Measurements from ENCODE around the gene TSPAN17. TPM values are rescaled to one million over a fixed set of nuclear protein-coding genes. Genes with fewer than 3 reads are reported as not detected.

The TSPAN17 gene
- polyA plus RNA-seq, 1 of the 3 experiments (the other 2 are of a cell fraction) = 61.7 TPM

- Histone ChIP-seq H4K20me1 (ENCODE audit: insufficient read depth) (peaks cover 8% of the 10 kb centered on the region; the same call in 1 of the 2 replicates), H2AFZ (ENCODE audit: low read depth) (no peak overlapping the region), H3K9ac (no peak overlapping the region), H3K4me3 (ENCODE audit: low read depth in 2 of 2, low read length in 1 of 2) (no peak overlapping the region), H3K4me1 (ENCODE audit: control insufficient read depth in 1 of 2, insufficient read depth in 2 of 2, low read depth in 1 of 2, low read length in 1 of 2) (peaks cover 0 to 23% of the 10 kb centered on the region in 2 experiments; a peak in 1 of 4 replicates), H3K4me2 (no peak overlapping the region), H3K27ac (ENCODE audit: low read depth in 2 of 2, low read length in 1 of 2) (no peak overlapping the region), H3K36me3 (replicated peaks in 1 of 2; ENCODE audit: control insufficient read depth in 1 of 2, insufficient read depth in 2 of 2, low read length in 1 of 2) (peaks cover 4 to 11% of the 10 kb centered on the region in 2 experiments), H3K27me3 (ENCODE audit: insufficient read depth) (no peaks in the 10 kb centered on the region), H3K9me3 (no peaks in the 10 kb centered on the region), H3K9me2 (no peaks in the 10 kb centered on the region), H3F3A (replicated peaks; ENCODE audit: insufficient read depth) (no peaks in the 10 kb centered on the region), H3K79me2 (ENCODE audit: insufficient read depth) (no peaks in the 10 kb centered on the region)
- 45% methylated on average over 4 of the region's 4 CpGs for WGBS (ENCODE audit: low lambda C conversion rate)
- TF ChIP-seq POLR2AphosphoS5 (IDR thresholded peaks at IDR 0.05; ENCODE audit: low read depth, low read length) (no peak), FOXM1 (IDR thresholded peaks at IDR 0.05; ENCODE audit: low read depth) (no peak), RFX5 (IDR thresholded peaks at IDR 0.05; ENCODE audit: low read length) (no peak), RCOR1 (IDR thresholded peaks at IDR 0.05; ENCODE audit: low read length) (no peak), IRF3 (IDR thresholded peaks at IDR 0.05; ENCODE audit: low read depth, low read length) (no peak), ELF1 (IDR thresholded peaks at IDR 0.05) (no peak), FOSL2 (IDR thresholded peaks at IDR 0.05; ENCODE audit: borderline replicate concordance, low read depth) (no peak), REST (IDR thresholded peaks at IDR 0.05; ENCODE audit: low read depth, low read length) (no peak)
- DNase-seq = no peak
- POLR2A ChIA-PET = interaction anchor here (0.6 to 1.4 kb wide), 7 partner anchors 8 to 297 kb away, joined by 3 to 6 read pairs (median 3); partner anchors contain the start of gene TSPAN17
- CTCF ChIA-PET = interaction anchor here (0.5 to 6.7 kb wide), 106 partner anchors 9 to 743 kb away, joined by 3 to 167 read pairs (median 5); partner anchors contain the start of genes EIF4E1B, FGFR4, SNCB and TSPAN17
These were observed 12.7 kb downstream of the TSPAN17 start for GRCh38 chr5:176659860-176660461.

GRCh38 chr5:176660530-176660859, 13.2 kb downstream of the TSPAN17 start:
- Histone ChIP-seq H3K79me2 (ENCODE audit: insufficient read depth) (no peaks in the 10 kb centered on the region), H3K9me3 (no peaks in the 10 kb centered on the region), H3K4me2 (no peak overlapping the region), H3F3A (replicated peaks; ENCODE audit: insufficient read depth) (no peaks in the 10 kb centered on the region), H3K4me3 (ENCODE audit: low read depth in 2 of 2, low read length in 1 of 2) (no peak overlapping the region; a peak in 1 of 4 replicates), H3K9me2 (no peaks in the 10 kb centered on the region), H3K27me3 (ENCODE audit: insufficient read depth) (no peaks in the 10 kb centered on the region), H3K36me3 (replicated peaks in 1 of 2; ENCODE audit: control insufficient read depth in 1 of 2, insufficient read depth in 2 of 2, low read length in 1 of 2) (peaks cover 4 to 11% of the 10 kb centered on the region in 2 experiments), H3K9ac (no peak overlapping the region), H4K20me1 (ENCODE audit: insufficient read depth) (peaks cover 8% of the 10 kb centered on the region; the same call in 1 of the 2 replicates), H3K27ac (ENCODE audit: low read depth in 2 of 2, low read length in 1 of 2) (no peak overlapping the region), H2AFZ (ENCODE audit: low read depth) (no peak overlapping the region), H3K4me1 (ENCODE audit: control insufficient read depth in 1 of 2, insufficient read depth in 2 of 2, low read depth in 1 of 2, low read length in 1 of 2) (peaks cover 0 to 23% of the 10 kb centered on the region in 2 experiments; a peak in 1 of 4 replicates)
- ChIA-PET CTCF (interaction anchor here (0.5 to 6.7 kb wide), 109 partner anchors 10 to 743 kb away, joined by 3 to 167 read pairs (median 5); partner anchors contain the start of genes EIF4E1B, FGFR4, SNCB and TSPAN17), POLR2A (interaction anchor here (0.6 to 1.4 kb wide), 8 partner anchors 9 to 296 kb away, joined by 3 to 6 read pairs (median 4); partner anchors contain the start of gene TSPAN17)
- no peak for TF ChIP-seq FOXJ3 (CRISPR knock-in tag; IDR thresholded peaks at IDR 0.05)
- no peak for TF ChIP-seq NFIC (IDR thresholded peaks at IDR 0.05; ENCODE audit: borderline replicate concordance)
- TF ChIP-seq GABPA (IDR thresholded peaks at IDR 0.05; ENCODE audit: low read depth) = no peak
- no peak for TF ChIP-seq TAF1 (IDR thresholded peaks at IDR 0.05; ENCODE audit: borderline replicate concordance, low read depth, low read length)
- no peak for TF ChIP-seq POLR2AphosphoS5 (IDR thresholded peaks at IDR 0.05; ENCODE audit: low read depth, low read length)
- no peak for TF ChIP-seq REST (IDR thresholded peaks at IDR 0.05; ENCODE audit: low read depth, low read length)
- no peak for TF ChIP-seq MEF2A (IDR thresholded peaks at IDR 0.05; ENCODE audit: borderline replicate concordance, low read depth)
- no peak for TF ChIP-seq GATA2 (CRISPR knock-in tag; IDR thresholded peaks at IDR 0.05)
- TF ChIP-seq USF1 (IDR thresholded peaks at IDR 0.05; ENCODE audit: borderline replicate concordance, low read depth) = no peak
- WGBS (ENCODE audit: low lambda C conversion rate) = 0% methylated on average over 1 of the region's 1 CpG
- no peak for DNase-seq
